NB4 (cell line): ENCODE measurements around the gene FRY.

Source experiments
- MYC ChIP-seq: IDR thresholded peaks from 2 replicates; pipeline ENCODE4 v1.6.1; 2011; ENCODE audit warnings: low read depth, low read length
- POLR2A ChIP-seq: IDR thresholded peaks from 2 replicates; pipeline ENCODE4 v1.6.1; 2011; ENCODE audit warnings: mild to moderate bottlenecking; ENCODE audit not compliant: insufficient read length; ENCODE audit errors: extremely low read depth
- TF ChIP-seq, protein P1 (sequence below): IDR thresholded peaks from one replicate; pipeline ENCODE4 v1.5.1; 2012; ENCODE audit warnings: low read depth, low read length
- TF ChIP-seq, protein P2 (sequence below): IDR thresholded peaks from 2 replicates; pipeline ENCODE4 v1.6.1; 2011; ENCODE audit warnings: low read depth, low read length

DNA sequence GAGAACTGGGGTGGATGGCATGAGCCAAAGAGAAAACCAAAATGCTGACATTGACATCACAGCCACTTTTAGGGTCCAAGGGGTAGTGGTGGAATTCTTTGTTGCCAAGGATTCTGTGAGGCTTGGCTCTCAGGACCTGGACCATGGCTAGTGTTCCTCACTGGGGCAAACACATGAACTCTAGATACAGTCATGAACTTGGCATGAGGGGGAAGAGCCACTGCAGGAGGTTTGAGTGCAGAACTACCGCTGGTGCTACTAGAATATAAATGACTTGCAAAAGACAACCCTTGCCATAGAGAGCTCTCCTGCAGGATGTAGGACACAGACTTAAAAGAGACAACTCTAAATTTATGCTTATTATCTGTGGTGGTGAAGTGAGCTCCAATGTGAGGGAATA lies 29.8 kb upstream of the FRY start:
- TF ChIP-seq, protein P1, sequence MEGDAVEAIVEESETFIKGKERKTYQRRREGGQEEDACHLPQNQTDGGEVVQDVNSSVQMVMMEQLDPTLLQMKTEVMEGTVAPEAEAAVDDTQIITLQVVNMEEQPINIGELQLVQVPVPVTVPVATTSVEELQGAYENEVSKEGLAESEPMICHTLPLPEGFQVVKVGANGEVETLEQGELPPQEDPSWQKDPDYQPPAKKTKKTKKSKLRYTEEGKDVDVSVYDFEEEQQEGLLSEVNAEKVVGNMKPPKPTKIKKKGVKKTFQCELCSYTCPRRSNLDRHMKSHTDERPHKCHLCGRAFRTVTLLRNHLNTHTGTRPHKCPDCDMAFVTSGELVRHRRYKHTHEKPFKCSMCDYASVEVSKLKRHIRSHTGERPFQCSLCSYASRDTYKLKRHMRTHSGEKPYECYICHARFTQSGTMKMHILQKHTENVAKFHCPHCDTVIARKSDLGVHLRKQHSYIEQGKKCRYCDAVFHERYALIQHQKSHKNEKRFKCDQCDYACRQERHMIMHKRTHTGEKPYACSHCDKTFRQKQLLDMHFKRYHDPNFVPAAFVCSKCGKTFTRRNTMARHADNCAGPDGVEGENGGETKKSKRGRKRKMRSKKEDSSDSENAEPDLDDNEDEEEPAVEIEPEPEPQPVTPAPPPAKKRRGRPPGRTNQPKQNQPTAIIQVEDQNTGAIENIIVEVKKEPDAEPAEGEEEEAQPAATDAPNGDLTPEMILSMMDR, result no peak
- TF ChIP-seq POLR2A, result no peak
- TF ChIP-seq, protein P2, sequence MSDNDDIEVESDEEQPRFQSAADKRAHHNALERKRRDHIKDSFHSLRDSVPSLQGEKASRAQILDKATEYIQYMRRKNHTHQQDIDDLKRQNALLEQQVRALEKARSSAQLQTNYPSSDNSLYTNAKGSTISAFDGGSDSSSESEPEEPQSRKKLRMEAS, result no peak
- no peak for TF ChIP-seq MYC
